Activated B cell treated with CpG ODN at 0.5 μM for 24 hours (primary cell): ENCODE data around the gene KRTAP1-3. TPM values are rescaled to one million over a fixed set of nuclear protein-coding genes. Genes with fewer than 3 reads are reported as not detected.

ENCODE experiments used
- ATAC-seq: fragments of 200-7000 bp; cut with Tn5 transposase; one replicate; pipeline ENCODE4 v1.10.0; 2021; ENCODE audit warnings: low read depth, mild to moderate bottlenecking, moderate library complexity
- CTCF ChIA-PET: fragments of 350-600 bp; sonication (Branson Sonifier 250); formaldehyde crosslinking; loops from one replicate; lab custom pipeline; 2021; ENCODE audit warnings: antibody characterized with exemption; lab: Charles Lee
- POLR2A ChIA-PET: fragments of 350-600 bp; sonication (Branson Sonifier 250); formaldehyde crosslinking; loops from one replicate; lab custom pipeline; 2021; ENCODE audit warnings: antibody characterized with exemption; lab: Charles Lee
- DNase-seq: peaks from one replicate; pipeline ENCODE4 v3.0.0; 2022
- H3K27ac Mint-ChIP-seq: one replicate; pipeline ENCODE4 v1.8.0; 2020; ENCODE audit warnings: mixed read lengths
- H3K27me3 Mint-ChIP-seq: one replicate; pipeline ENCODE4 v1.8.0; 2021; ENCODE audit warnings: mixed read lengths
- H3K36me3 Mint-ChIP-seq: one replicate; pipeline ENCODE4 v1.8.0; 2021; ENCODE audit warnings: low read depth, mixed read lengths
- H3K4me1 Mint-ChIP-seq: one replicate; pipeline ENCODE4 v1.8.0; 2021; ENCODE audit warnings: mixed read lengths
- H3K4me3 Mint-ChIP-seq: one replicate; pipeline ENCODE4 v1.8.0; 2020; ENCODE audit warnings: mild to moderate bottlenecking, mixed read lengths
- H3K9me3 Mint-ChIP-seq: one replicate; pipeline ENCODE4 v1.8.0; 2020; ENCODE audit warnings: mixed read lengths
- CTCF ChIP-seq: fragments of 200-600 bp; IDR thresholded peaks from one replicate; pipeline ENCODE4 v1.8.0; 2022; ENCODE audit warnings: antibody characterized with exemption, mild to moderate bottlenecking
- intact Hi-C: fragments of 100-400 bp; cut with micrococcal nuclease; formaldehyde crosslinking; loops from one replicate; pipeline ENCODE4 v1.15.1; 2024
- total RNA-seq: library from RNA; stranded (reverse); gene quantifications from 2 replicates; pipeline ENCODE4 v1.2.3, GENCODE V29; 2022

KRTAP1-3 gene
- total RNA-seq, 1 donor from 2014 or later: not detected

GRCh38 chr17:40986920-40987319, 47.8 kb downstream of the KRTAP1-3 start:
- no peaks in the 10 kb centered on the region for H3K36me3 Mint-ChIP-seq
- H3K4me3 Mint-ChIP-seq: no peak overlapping the region
- H3K27ac Mint-ChIP-seq: no peak overlapping the region
- no peak for TF ChIP-seq CTCF
- no peak for DNase-seq
- ChIA-PET POLR2A (no interaction called here), CTCF (no interaction called here)
- peaks cover 14% of the 10 kb centered on the region for H3K27me3 Mint-ChIP-seq
- intact Hi-C loops: no loop called here
- no peak for ATAC-seq
- no peaks in the 10 kb centered on the region for H3K9me3 Mint-ChIP-seq
- no peaks in the 10 kb centered on the region for H3K4me1 Mint-ChIP-seq

- TF ChIP-seq CTCF: no peak
- Mint-ChIP-seq H3K4me3 (no peak within 1 kb of the TSS), H3K36me3 (no peaks in the 10 kb centered on the region), H3K27me3 (peaks cover 14% of the 10 kb centered on the region), H3K4me1 (no peaks in the 10 kb centered on the region), H3K27ac (no peak within 1 kb of the TSS), H3K9me3 (no peaks in the 10 kb centered on the region)
- intact Hi-C loops: no loop called here
- no peak for DNase-seq
- ChIA-PET POLR2A (interaction anchor here (0.7 kb wide), 1 partner anchor 582 kb away, joined by 3 read pairs; no protein-coding TSS in a partner anchor), CTCF (no interaction called here)
- ATAC-seq: no peak
Measured at GRCh38 chr17:40984226-40984625, 50.4 kb downstream of the KRTAP1-3 start, which contains the start of gene KRT40. Gene KRT40 (minus strand): TSS chr17:40984326. CDS start chr17:40984273, 53 bp downstream.

Other genes starting within 250 kb of the KRTAP1-3 start
- not detected in 2 replicates for gene KRT28, start 234.9 kb downstream of the KRTAP1-3 start, total RNA-seq
- 40.7 and 46.7 TPM in 2 replicates for gene KRT10, start 212.3 kb downstream of the KRTAP1-3 start, total RNA-seq
- gene KRT12, start 167.7 kb downstream of the KRTAP1-3 start, total RNA-seq: not detected in 2 replicates
- not detected in 2 replicates for gene KRT20, start 149.6 kb downstream of the KRTAP1-3 start, total RNA-seq
- gene KRT23, start 97.2 kb downstream of the KRTAP1-3 start, total RNA-seq: not detected in 2 replicates
- not detected in 2 replicates for gene KRT39, start 67.9 kb downstream of the KRTAP1-3 start, total RNA-seq
- gene KRT40, start 50.5 kb downstream of the KRTAP1-3 start, total RNA-seq: not detected in 2 replicates
- gene KRTAP3-3, start 40.7 kb downstream of the KRTAP1-3 start, total RNA-seq: not detected in 2 replicates
- not detected in 2 replicates for gene KRTAP3-2, start 35.0 kb downstream of the KRTAP1-3 start, total RNA-seq
- gene KRTAP3-1, start 25.7 kb downstream of the KRTAP1-3 start, total RNA-seq: not detected in 2 replicates
- gene KRTAP1-5, start 7.7 kb downstream of the KRTAP1-3 start, total RNA-seq: not detected in 2 replicates
- gene KRTAP1-4, start 4.7 kb downstream of the KRTAP1-3 start, total RNA-seq: not detected in 2 replicates
- not detected in 2 replicates for gene KRTAP1-1, start 6.6 kb upstream of the KRTAP1-3 start, total RNA-seq
- not detected in 2 replicates for gene KRTAP2-1, start 12.4 kb upstream of the KRTAP1-3 start, total RNA-seq
- gene KRTAP2-2, start 20.4 kb upstream of the KRTAP1-3 start, total RNA-seq: not detected in 2 replicates
- gene KRTAP2-3, start 25.2 kb upstream of the KRTAP1-3 start, total RNA-seq: not detected in 2 replicates
- gene KRTAP2-4, start 31.0 kb upstream of the KRTAP1-3 start, total RNA-seq: not detected in 2 replicates
- not detected in 2 replicates for gene KRTAP4-7, start 49.3 kb upstream of the KRTAP1-3 start, total RNA-seq
- not detected in 2 replicates for gene KRTAP4-8, start 63.3 kb upstream of the KRTAP1-3 start, total RNA-seq
- gene KRTAP4-16, start 67.3 kb upstream of the KRTAP1-3 start, total RNA-seq: not detected in 2 replicates
- not detected in 2 replicates for gene KRTAP4-9, start 70.5 kb upstream of the KRTAP1-3 start, total RNA-seq
- gene KRTAP4-11, start 83.5 kb upstream of the KRTAP1-3 start, total RNA-seq: not detected in 2 replicates
- not detected in 2 replicates for gene KRTAP4-12, start 89.3 kb upstream of the KRTAP1-3 start, total RNA-seq
- not detected in 2 replicates for gene KRTAP4-6, start 105.7 kb upstream of the KRTAP1-3 start, total RNA-seq
- gene KRTAP4-5, start 115.0 kb upstream of the KRTAP1-3 start, total RNA-seq: not detected in 2 replicates
- gene KRTAP4-4, start 125.9 kb upstream of the KRTAP1-3 start, total RNA-seq: not detected in 2 replicates
- gene KRTAP4-3, start 133.3 kb upstream of the KRTAP1-3 start, total RNA-seq: not detected in 2 replicates
- not detected in 2 replicates for gene KRTAP4-2, start 143.3 kb upstream of the KRTAP1-3 start, total RNA-seq
- not detected in 2 replicates for gene KRTAP4-1, start 150.0 kb upstream of the KRTAP1-3 start, total RNA-seq
- not detected in 2 replicates for gene KRTAP9-1, start 155.0 kb upstream of the KRTAP1-3 start, total RNA-seq
- gene KRTAP9-2, start 191.8 kb upstream of the KRTAP1-3 start, total RNA-seq: not detected in 2 replicates
- not detected in 2 replicates for gene KRTAP9-3, start 197.6 kb upstream of the KRTAP1-3 start, total RNA-seq
- gene KRTAP9-8, start 203.1 kb upstream of the KRTAP1-3 start, total RNA-seq: not detected in 2 replicates
- gene KRTAP9-4, start 214.8 kb upstream of the KRTAP1-3 start, total RNA-seq: not detected in 2 replicates
- gene KRTAP9-9, start 220.5 kb upstream of the KRTAP1-3 start, total RNA-seq: not detected in 2 replicates
- not detected in 2 replicates for gene KRTAP9-6, start 230.5 kb upstream of the KRTAP1-3 start, total RNA-seq
- not detected in 2 replicates for gene KRTAP9-7, start 240.8 kb upstream of the KRTAP1-3 start, total RNA-seq